22Rv1 (cell line): ENCODE data around the gene PJA1.

Source experiments
- ZFX ChIP-seq: fragments of 450-650 bp; IDR thresholded peaks from 2 replicates; pipeline ENCODE4 v1.6.1; 2017; ENCODE audit warnings: antibody characterized with exemption, borderline replicate concordance
- TF ChIP-seq, protein P1 (sequence below): fragments of 450-650 bp; IDR thresholded peaks from 2 replicates; pipeline ENCODE4 v1.5.1; 2017; ENCODE audit warnings: mild to moderate bottlenecking

DNA sequence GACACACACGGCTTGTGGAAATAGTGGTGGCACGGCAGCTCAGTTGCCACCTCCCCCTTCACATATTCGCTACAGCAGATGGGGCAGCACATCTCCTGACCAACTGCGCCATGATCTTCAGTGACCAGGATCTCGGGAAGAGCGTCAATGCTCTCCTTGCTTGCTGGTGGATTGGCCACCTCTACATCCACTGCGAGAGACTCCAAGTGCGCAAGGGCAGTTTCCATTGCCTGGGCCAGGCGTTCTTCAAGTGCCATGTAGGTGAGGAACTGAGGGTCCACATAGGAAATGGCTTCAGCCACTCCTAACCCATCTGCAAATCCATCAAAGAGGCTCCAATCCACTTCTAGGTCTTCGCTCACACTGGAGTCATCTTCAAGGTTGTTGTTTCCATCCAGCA, 3.9 kb downstream of the PJA1 start:
- TF ChIP-seq, protein P1, sequence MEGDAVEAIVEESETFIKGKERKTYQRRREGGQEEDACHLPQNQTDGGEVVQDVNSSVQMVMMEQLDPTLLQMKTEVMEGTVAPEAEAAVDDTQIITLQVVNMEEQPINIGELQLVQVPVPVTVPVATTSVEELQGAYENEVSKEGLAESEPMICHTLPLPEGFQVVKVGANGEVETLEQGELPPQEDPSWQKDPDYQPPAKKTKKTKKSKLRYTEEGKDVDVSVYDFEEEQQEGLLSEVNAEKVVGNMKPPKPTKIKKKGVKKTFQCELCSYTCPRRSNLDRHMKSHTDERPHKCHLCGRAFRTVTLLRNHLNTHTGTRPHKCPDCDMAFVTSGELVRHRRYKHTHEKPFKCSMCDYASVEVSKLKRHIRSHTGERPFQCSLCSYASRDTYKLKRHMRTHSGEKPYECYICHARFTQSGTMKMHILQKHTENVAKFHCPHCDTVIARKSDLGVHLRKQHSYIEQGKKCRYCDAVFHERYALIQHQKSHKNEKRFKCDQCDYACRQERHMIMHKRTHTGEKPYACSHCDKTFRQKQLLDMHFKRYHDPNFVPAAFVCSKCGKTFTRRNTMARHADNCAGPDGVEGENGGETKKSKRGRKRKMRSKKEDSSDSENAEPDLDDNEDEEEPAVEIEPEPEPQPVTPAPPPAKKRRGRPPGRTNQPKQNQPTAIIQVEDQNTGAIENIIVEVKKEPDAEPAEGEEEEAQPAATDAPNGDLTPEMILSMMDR: no peak
- TF ChIP-seq ZFX: no peak
